NOMO-1 treated with dmso at 0.1 percent for 144 hours (cell line): Measurements from ENCODE around the gene SPATA6.

ENCODE experiments used
- DNase-seq: peaks from one replicate; lab custom pipeline; 2025; ENCODE audit not compliant: unreplicated experiment; lab: John Stamatoyannopoulos, UW

Gene SPATA6

DNA sequence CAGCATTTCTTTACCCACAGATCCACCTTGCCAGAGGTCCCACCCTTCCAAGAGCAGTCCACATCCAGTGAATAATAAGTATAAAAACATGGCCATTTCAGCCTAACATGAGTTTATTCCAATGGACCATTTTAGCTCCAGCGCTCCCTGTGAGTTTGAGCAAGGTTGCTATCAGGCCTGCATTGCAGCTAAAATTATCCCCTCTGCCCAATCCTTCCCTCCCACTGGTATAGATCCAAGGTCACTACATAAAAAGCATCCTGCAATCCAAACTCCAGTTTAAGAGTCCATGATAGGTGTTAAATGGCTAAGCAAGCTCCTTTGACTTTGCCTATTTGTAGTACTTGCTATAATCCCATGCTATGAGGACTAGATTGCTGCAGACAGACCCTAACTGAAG is 213.9 kb downstream of the SPATA6 start:
- DNase-seq, result no peak

- DNase-seq, result no peak
Observed at GRCh38 chr1:48254254-48254653, 217.8 kb downstream of the SPATA6 start.

DNA sequence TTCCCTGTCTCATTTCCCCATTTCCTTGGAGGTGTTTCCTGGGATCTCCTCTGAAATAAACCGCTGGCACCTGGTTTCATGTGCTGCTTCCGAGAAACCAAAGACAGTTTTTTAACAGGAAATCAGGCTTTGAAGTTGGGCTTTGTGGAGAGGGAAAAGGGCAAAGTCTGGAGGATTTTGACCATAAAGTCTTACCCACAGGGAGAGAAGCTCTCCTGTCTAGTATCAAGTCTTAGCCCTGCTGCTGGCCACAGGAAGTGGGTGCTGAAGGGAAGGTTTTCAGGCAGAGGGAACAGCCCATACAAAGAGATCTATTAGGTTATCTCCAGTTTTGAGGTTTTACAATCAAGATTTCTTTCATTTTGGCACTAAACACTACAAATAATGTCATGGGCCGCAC is 220.2 kb downstream of the SPATA6 start:
- no peak for DNase-seq

DNA sequence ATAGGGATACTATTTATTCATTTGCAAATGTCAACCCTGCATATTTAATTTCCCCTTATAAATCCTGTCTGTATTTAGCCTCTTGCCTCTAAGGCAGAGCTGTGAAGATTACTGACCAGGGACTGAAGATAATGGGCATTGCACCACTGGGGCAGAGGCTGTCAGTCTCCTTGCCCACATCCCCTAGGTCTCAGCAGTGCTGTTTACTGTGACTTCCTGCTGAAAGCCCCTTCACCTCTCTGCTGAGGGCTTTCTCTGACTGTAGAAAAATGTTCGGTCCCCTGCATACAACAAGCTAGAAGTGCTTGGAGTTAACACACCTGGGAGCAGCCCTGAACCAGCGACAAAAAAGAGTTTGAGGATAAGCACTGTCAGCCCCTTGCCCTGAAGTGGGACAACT is 220.7 kb downstream of the SPATA6 start:
- DNase-seq, result no peak

GRCh38 chr1:48250572-48250971 is 221.4 kb downstream of the SPATA6 start:
- no peak for DNase-seq

DNA sequence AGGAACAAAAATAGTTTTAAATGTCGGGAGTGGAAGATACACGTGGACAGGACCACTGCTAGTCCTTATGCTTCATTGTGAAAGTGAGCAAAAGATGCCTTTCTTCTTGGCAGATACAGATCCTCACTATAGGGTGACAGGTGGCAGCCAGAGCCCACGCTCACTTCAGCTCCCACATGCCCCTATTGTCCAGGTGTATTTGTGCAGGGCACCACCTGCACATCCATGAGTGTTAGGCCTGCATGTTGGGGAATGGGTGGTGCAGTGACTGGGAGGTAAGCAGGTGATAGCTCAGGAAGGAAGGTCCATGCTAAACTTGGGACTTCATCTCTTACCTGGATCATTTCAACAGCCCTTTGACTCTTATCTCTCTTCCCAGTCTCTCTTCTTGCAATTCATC is 222.1 kb downstream of the SPATA6 start:
- DNase-seq, result no peak

DNA sequence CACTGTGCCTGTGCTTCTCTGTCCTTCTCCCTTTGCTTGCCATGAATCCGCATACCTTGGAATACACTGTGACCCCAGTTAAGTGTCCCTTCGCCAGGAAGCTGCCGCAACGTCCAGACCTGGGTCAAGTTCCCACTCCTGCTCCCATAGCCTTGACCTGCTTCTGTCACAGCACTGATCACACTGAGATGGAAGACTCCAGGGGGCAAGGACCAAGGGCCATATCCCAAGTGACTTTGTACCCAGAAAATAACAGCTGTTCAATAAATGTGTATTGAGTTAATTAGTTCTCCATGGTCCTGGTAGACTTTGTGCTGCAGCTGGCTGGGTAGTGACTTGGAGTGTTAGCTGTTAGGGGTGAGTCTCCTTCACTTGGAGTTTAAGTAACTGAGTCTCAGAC is 223.6 kb downstream of the SPATA6 start:
- no peak for DNase-seq

DNA sequence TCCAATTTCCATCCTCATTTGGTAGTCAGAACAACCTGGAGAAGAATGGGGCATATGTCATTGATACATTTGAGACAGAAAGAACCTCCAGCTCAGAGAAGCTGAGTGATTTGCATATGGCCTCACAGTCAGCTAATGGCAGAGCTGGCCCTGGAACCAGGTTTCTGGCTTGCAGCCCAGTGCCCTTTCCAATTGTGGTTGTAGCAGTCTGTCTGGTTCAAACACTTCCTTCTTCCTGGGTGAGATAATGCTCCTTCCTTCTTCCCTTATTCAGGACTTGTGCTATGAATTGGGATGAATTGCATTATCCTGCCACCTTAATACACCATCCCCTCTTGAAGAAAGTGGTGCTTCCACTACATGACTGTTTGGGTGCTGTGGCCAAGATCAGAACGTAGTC is 225.3 kb downstream of the SPATA6 start:
- DNase-seq, result no peak
